Neuronal stem cell (in vitro differentiated cells): Measurements from ENCODE around the gene TAOK3.
A peak's percentile ranks its signal among the peaks of the same experiment; 100 is the strongest.
"Not testable (repeated sequence)": the region's sequence is repeated elsewhere in the genome, so short reads cannot be mapped to it uniquely, and the experiment has no call there.

Experiments
- DNase-seq: peaks from one replicate; pipeline ENCODE4 v3.0.0-alpha.2; 2013; ENCODE audit warnings: low spot score
- H2AFZ ChIP-seq: one replicate; pipeline ENCODE4 v1.6.1; 2013; ENCODE audit warnings: mild to moderate bottlenecking, low read length, inconsistent platforms
- H2AK5ac ChIP-seq: 2 replicates; pipeline ENCODE4 v1.6.1; 2013; ENCODE audit warnings: low read depth, mild to moderate bottlenecking, inconsistent platforms, low read length, moderate library complexity, mixed read lengths
- H2BK120ac ChIP-seq: 2 replicates; pipeline ENCODE4 v1.6.1; 2013; ENCODE audit warnings: low read depth, mild to moderate bottlenecking, inconsistent platforms, low read length, moderate library complexity, mixed read lengths
- H2BK12ac ChIP-seq: one replicate; pipeline ENCODE4 v1.6.1; 2013; ENCODE audit warnings: low read length, inconsistent platforms
- H2BK15ac ChIP-seq: 2 replicates; pipeline ENCODE4 v1.6.1; 2013; ENCODE audit warnings: mild to moderate bottlenecking, low read length, inconsistent platforms, mixed read lengths
- H2BK5ac ChIP-seq: one replicate; pipeline ENCODE4 v1.6.1; 2013; ENCODE audit warnings: inconsistent platforms, mild to moderate bottlenecking, low read length, moderate library complexity
- H3K14ac ChIP-seq: one replicate; pipeline ENCODE4 v1.6.1; 2013; ENCODE audit warnings: low read length, inconsistent platforms
- H3K18ac ChIP-seq: 2 replicates; pipeline ENCODE4 v1.6.1; 2013; ENCODE audit warnings: low read length, inconsistent platforms
- H3K23ac ChIP-seq: 2 replicates; pipeline ENCODE4 v1.6.1; 2013; ENCODE audit warnings: low read depth, mild to moderate bottlenecking, mixed read lengths, low read length, inconsistent platforms; ENCODE audit not compliant: poor library complexity
- H3K27ac ChIP-seq: replicated peaks from 3 replicates; pipeline ENCODE4 v1.5.1; 2013; ENCODE audit warnings: low read length, inconsistent platforms
- H3K27me3 ChIP-seq, 3 experiments: 2 replicates each; pipeline ENCODE4 v1.6.1; 2013; ENCODE audit warnings: low read length in 3 of 3, mild to moderate bottlenecking in 2 of 3, inconsistent platforms in 1 of 3, low read depth in 1 of 3, mixed read lengths in 1 of 3, moderate library complexity in 1 of 3; ENCODE audit not compliant: control insufficient read depth in 3 of 3, insufficient read depth in 3 of 3
- H3K36me3 ChIP-seq, 2 donors: replicated peaks in 1 of 2; 2 replicates each; pipeline ENCODE4 v1.6.1; 2013; ENCODE audit warnings: low read length in 2 of 2; ENCODE audit not compliant: control insufficient read depth in 2 of 2, insufficient read depth in 2 of 2
- H3K4ac ChIP-seq: 2 replicates; pipeline ENCODE4 v1.6.1; 2013; ENCODE audit warnings: inconsistent platforms, mild to moderate bottlenecking, low read length, moderate library complexity
- H3K4me1 ChIP-seq, 2 donors: 1 replicate in 1 of 2; 2 replicates in 1 of 2; pipeline ENCODE4 v1.6.1; 2013; ENCODE audit warnings: low read length in 2 of 2, low read depth in 1 of 2; ENCODE audit not compliant: control insufficient read depth in 2 of 2, insufficient read depth in 1 of 2
- H3K4me2 ChIP-seq: one replicate; pipeline ENCODE4 v1.6.1; 2013; ENCODE audit warnings: mild to moderate bottlenecking, low read length, inconsistent platforms; ENCODE audit not compliant: insufficient read depth, poor library complexity, severe bottlenecking
- H3K4me3 ChIP-seq, 2 donors: 2 replicates each; pipeline ENCODE4 v1.5.1; 2013; ENCODE audit warnings: low read length in 2 of 2, mild to moderate bottlenecking in 2 of 2, inconsistent platforms in 1 of 2, moderate library complexity in 1 of 2
- H3K79me1 ChIP-seq: one replicate; pipeline ENCODE4 v1.6.1; 2013; ENCODE audit warnings: low read depth, mild to moderate bottlenecking, inconsistent platforms, low read length, moderate library complexity
- H3K9ac ChIP-seq: one replicate; pipeline ENCODE4 v1.6.1; 2013; ENCODE audit warnings: mild to moderate bottlenecking, low read depth, low read length, inconsistent platforms; ENCODE audit not compliant: poor library complexity
- H3K9me3 ChIP-seq, 2 donors: replicated peaks in 1 of 2; 2 replicates each; pipeline versions ENCODE3 to v1.6.1; 2013; ENCODE audit warnings: low read length in 2 of 2, mild to moderate bottlenecking in 2 of 2, inconsistent platforms in 1 of 2, low read depth in 1 of 2, mixed read lengths in 1 of 2, moderate library complexity in 1 of 2; ENCODE audit not compliant: control insufficient read depth in 2 of 2, insufficient read depth in 1 of 2
- H4K8ac ChIP-seq: one replicate; pipeline ENCODE4 v1.6.1; 2013; ENCODE audit warnings: low read depth, mild to moderate bottlenecking, inconsistent platforms, low read length, moderate library complexity
- H4K91ac ChIP-seq: one replicate; pipeline ENCODE4 v1.6.1; 2013; ENCODE audit warnings: low read length, low read depth, mild to moderate bottlenecking, inconsistent platforms; ENCODE audit not compliant: poor library complexity
- WGBS, 2 donors: extraction: QIAGEN DNeasy Blood & Tissue Kit; methylation state at CpG; one replicate each; pipeline ENCODE4 v1.1.7; 2013; ENCODE audit warnings: missing lambda C conversion rate in 2 of 2, mixed read lengths in 1 of 2; ENCODE audit not compliant: insufficient read length in 2 of 2, insufficient replicate concordance in 1 of 2; ENCODE audit errors: extremely low coverage in 2 of 2; 5-methylcytosine and 5-hydroxymethylcytosine counted together

Gene TAOK3

GRCh38 chr12:118136559-118137003 lies 236.1 kb downstream of the TAOK3 start:
- H2BK12ac ChIP-seq, result peak overlapping the region; percentile 81
- peak overlapping the region; percentile 98 for H3K4me2 ChIP-seq
- no peaks in the 10 kb centered on the region for H3K9me3 ChIP-seq
- H4K8ac ChIP-seq, result no peak overlapping the region
- H2BK120ac ChIP-seq, result no peak overlapping the region
- peak overlapping the region; percentile 44 for H2BK5ac ChIP-seq
- H3K18ac ChIP-seq, result peak overlapping the region; percentile 97
- peaks cover 3% of the 10 kb centered on the region for H3K79me1 ChIP-seq
- no peak overlapping the region for H3K14ac ChIP-seq
- H4K91ac ChIP-seq, result no peak overlapping the region
- H3K23ac ChIP-seq, result peak overlapping the region; percentile 98
- no peak overlapping the region for H3K27ac ChIP-seq
- peak; percentile 29 for DNase-seq
- H3K36me3 ChIP-seq, result peaks cover 21 to 47% of the 10 kb centered on the region in 2 donors
- peak overlapping the region; percentile 92 for H2AFZ ChIP-seq
- no CpG with 5 or more reads among the region's 29 CpGs for WGBS, 2 donors
- H3K4ac ChIP-seq, result no peak overlapping the region
- peak overlapping the region; percentile 100 for H2AK5ac ChIP-seq
- H3K4me1 ChIP-seq, result no peaks in the 10 kb centered on the region
- H3K4me3 ChIP-seq, result peak overlapping the region; percentile 86 to 95
- peak overlapping the region; percentile 98 for H3K9ac ChIP-seq
- H2BK15ac ChIP-seq, result peak overlapping the region; percentile 49
- no peaks in the 10 kb centered on the region for H3K27me3 ChIP-seq

GRCh38 chr12:118135788-118136558 lies 236.7 kb downstream of the TAOK3 start, which contains the start of gene PEBP1:
PEBP1 (plus strand) TSS chr12:118136124; CDS start chr12:118136210, 86 bp downstream.
- no peaks in the 10 kb centered on the region for H3K9me3 ChIP-seq
- H2BK12ac ChIP-seq, result peak within 1 kb of the TSS; percentile 81
- H3K18ac ChIP-seq, result peak within 1 kb of the TSS; percentile 97
- peak within 1 kb of the TSS; percentile 56 for H3K4ac ChIP-seq
- H3K27ac ChIP-seq, result no peak within 1 kb of the TSS
- WGBS, 2 donors, result no CpG with 5 or more reads among the region's 70 CpGs
- H3K14ac ChIP-seq, result peak within 1 kb of the TSS; percentile 72
- H2AK5ac ChIP-seq, result peak within 1 kb of the TSS; percentile 100
- peak within 1 kb of the TSS; percentile 92 for H2AFZ ChIP-seq
- no peaks in the 10 kb centered on the region for H3K27me3 ChIP-seq
- H2BK5ac ChIP-seq, result peak within 1 kb of the TSS; percentile 44
- no peak within 1 kb of the TSS for H4K91ac ChIP-seq
- H3K4me2 ChIP-seq, result peak within 1 kb of the TSS; percentile 98
- DNase-seq, result peak; percentile 75
- H3K23ac ChIP-seq, result peak within 1 kb of the TSS; percentile 98
- no peak within 1 kb of the TSS for H4K8ac ChIP-seq
- no peaks in the 10 kb centered on the region for H3K4me1 ChIP-seq
- H3K79me1 ChIP-seq, result peaks cover 3% of the 10 kb centered on the region
- H3K9ac ChIP-seq, result peak within 1 kb of the TSS; percentile 98
- H3K36me3 ChIP-seq, result peaks cover 16 to 41% of the 10 kb centered on the region in 2 donors
- H2BK120ac ChIP-seq, result no peak within 1 kb of the TSS
- peak within 1 kb of the TSS; percentile 49 for H2BK15ac ChIP-seq
- H3K4me3 ChIP-seq, result peak within 1 kb of the TSS; percentile 86 to 95

- not testable (repeated sequence) for H3K14ac ChIP-seq, H2AFZ ChIP-seq, H2BK15ac ChIP-seq, H3K4me1 ChIP-seq, H3K18ac ChIP-seq, H3K79me1 ChIP-seq, H3K4ac ChIP-seq, H3K4me3 ChIP-seq, H2AK5ac ChIP-seq, H3K27me3 ChIP-seq, H3K9me3 ChIP-seq, H2BK12ac ChIP-seq, H2BK120ac ChIP-seq, DNase-seq, H3K23ac ChIP-seq, H4K91ac ChIP-seq, H3K4me2 ChIP-seq, H3K9ac ChIP-seq, H3K27ac ChIP-seq, H2BK5ac ChIP-seq, H4K8ac ChIP-seq
- H3K36me3 ChIP-seq, result peaks cover 0 to 12% of the 10 kb centered on the region in 2 donors
- no CpG with 5 or more reads among the region's 5 CpGs for WGBS, 2 donors
Measured at GRCh38 chr12:118129436-118129835, 243.3 kb downstream of the TAOK3 start.

- no peak overlapping the region for H2AFZ ChIP-seq
- H3K4me3 ChIP-seq, result no peak overlapping the region
- no peak overlapping the region for H3K4me2 ChIP-seq
- no peak overlapping the region for H2BK5ac ChIP-seq
- H3K9ac ChIP-seq, result no peak overlapping the region
- H3K27me3 ChIP-seq, result no peaks in the 10 kb centered on the region
- WGBS, 2 donors, result no CpG with 5 or more reads among the region's 5 CpGs
- H2AK5ac ChIP-seq, result no peak overlapping the region
- H4K91ac ChIP-seq, result no peak overlapping the region
- H3K14ac ChIP-seq, result no peak overlapping the region
- H2BK120ac ChIP-seq, result no peak overlapping the region
- H3K9me3 ChIP-seq, result peaks cover 0 to 3% of the 10 kb centered on the region in 2 donors
- H3K23ac ChIP-seq, result no peak overlapping the region
- H4K8ac ChIP-seq, result no peak overlapping the region
- no peak overlapping the region for H3K4ac ChIP-seq
- no peak overlapping the region for H3K18ac ChIP-seq
- H3K36me3 ChIP-seq, result peaks cover 0 to 12% of the 10 kb centered on the region in 2 donors
- peaks cover 2% of the 10 kb centered on the region for H3K79me1 ChIP-seq
- no peak overlapping the region for H2BK15ac ChIP-seq
- no peak overlapping the region for H2BK12ac ChIP-seq
- H3K27ac ChIP-seq, result no peak overlapping the region
- no peaks in the 10 kb centered on the region for H3K4me1 ChIP-seq
- no peak for DNase-seq
Measured at GRCh38 chr12:118127867-118128266, 244.8 kb downstream of the TAOK3 start.
